ACC112 (cell line): ENCODE measurements around the gene TGIF1.

Experiments used
- H2AFZ ChIP-seq: fragments of 200-600 bp; sonication (generic); one replicate; pipeline ENCODE4 v1.6.0; 2017; ENCODE audit warnings: antibody characterized with exemption, low read length; ENCODE audit not compliant: unreplicated experiment
- H3K27ac ChIP-seq: fragments of 200-600 bp; sonication (generic); 2 replicates; pipeline ENCODE4 v1.5.1; 2014; ENCODE audit warnings: low read depth, mild to moderate bottlenecking, antibody characterized with exemption, low read length, moderate library complexity
- H3K27me3 ChIP-seq: fragments of 200-600 bp; sonication (generic); 2 replicates; pipeline ENCODE4 v1.6.1; 2014; ENCODE audit warnings: mild to moderate bottlenecking, antibody characterized with exemption, low read length, moderate library complexity, mixed read lengths; ENCODE audit not compliant: insufficient read depth
- H3K36me3 ChIP-seq: fragments of 200-600 bp; sonication (generic); 2 replicates; pipeline ENCODE4 v1.6.1; 2016; ENCODE audit warnings: mild to moderate bottlenecking, antibody characterized with exemption, low read length, moderate library complexity, mixed read lengths; ENCODE audit not compliant: insufficient read depth
- H3K4me1 ChIP-seq: fragments of 200-600 bp; sonication (generic); one replicate; pipeline ENCODE4 v1.6.1; 2016; ENCODE audit warnings: low read length, mixed read lengths; ENCODE audit not compliant: insufficient read depth, unreplicated experiment, control insufficient read depth
- H3K4me3 ChIP-seq: fragments of 200-600 bp; sonication (generic); 2 replicates; pipeline ENCODE4 v1.5.1; 2014; ENCODE audit warnings: mild to moderate bottlenecking, low read depth, low read length
- H3K79me2 ChIP-seq: fragments of 200-600 bp; sonication (generic); one replicate; pipeline ENCODE4 v1.6.0; 2016; ENCODE audit warnings: low read length; ENCODE audit not compliant: control insufficient read depth, unreplicated experiment, insufficient read depth

Gene TGIF1

DNA sequence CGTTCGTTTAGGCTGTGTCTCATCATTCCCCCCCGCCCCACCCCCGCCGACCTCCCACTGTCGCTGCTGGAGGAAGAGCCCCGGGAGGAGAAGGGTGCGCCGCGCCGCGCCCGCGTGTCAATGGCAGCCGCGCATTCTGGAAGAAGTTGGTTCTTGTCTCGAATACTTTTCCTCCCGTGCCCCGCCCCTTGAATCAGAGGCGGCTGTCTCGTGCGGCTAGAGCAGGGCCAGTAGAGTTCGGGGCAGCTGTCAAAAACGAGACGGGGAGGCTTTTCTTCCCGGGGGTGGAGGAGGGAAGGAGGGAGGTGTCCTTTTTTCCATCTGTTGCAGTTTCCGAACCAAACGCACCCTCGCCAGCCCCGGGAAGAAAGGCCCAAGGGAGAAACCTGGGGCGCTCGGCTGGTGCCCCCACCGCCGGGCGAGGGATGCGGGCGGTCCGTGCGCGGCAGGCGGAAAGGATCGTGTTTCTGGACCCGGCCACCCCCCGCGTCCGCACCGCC is 410 bp upstream of the TGIF1 start:
- H3K79me2 ChIP-seq: peaks cover 50% of the 10 kb centered on the region

DNA sequence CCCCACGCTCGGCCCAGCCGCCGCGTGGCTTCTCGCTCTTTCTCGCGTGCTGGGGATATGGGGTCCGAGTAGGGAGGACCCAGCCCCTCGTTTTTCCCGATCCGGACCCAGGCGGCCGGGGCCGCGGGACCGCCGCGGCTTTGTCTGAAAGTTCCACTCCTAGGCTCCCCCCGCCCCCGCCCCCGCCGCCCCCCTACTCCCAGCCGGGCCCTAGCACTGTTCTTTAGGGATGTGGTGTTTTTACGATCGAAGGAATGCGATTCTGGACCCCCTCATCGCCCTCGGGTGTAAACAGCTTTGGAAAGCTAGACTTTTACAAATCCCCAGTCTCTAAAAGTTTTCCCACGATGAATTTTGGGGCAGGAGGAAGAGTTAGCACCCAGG is 819 bp downstream of the TGIF1 start:
- Histone ChIP-seq H3K27me3 (no peaks in the 10 kb centered on the region), H3K4me1 (peaks cover 23% of the 10 kb centered on the region), H3K27ac (peak overlapping the region; percentile 99), H2AFZ (no peak overlapping the region), H3K4me3 (peak overlapping the region; percentile 96), H3K36me3 (peaks cover 5% of the 10 kb centered on the region; the same call in 1 of the 2 replicates), H3K79me2 (peaks cover 62% of the 10 kb centered on the region)

More for the DNA sequence above, 410 bp upstream of the TGIF1 start:
- Histone ChIP-seq H3K27ac (peak overlapping the region; percentile 99), H3K4me1 (peaks cover 14% of the 10 kb centered on the region), H3K4me3 (peak overlapping the region; percentile 96), H2AFZ (no peak overlapping the region), H3K27me3 (no peaks in the 10 kb centered on the region), H3K36me3 (no peaks in the 10 kb centered on the region)

GRCh38 chr18:3451183-3451988 is 1.4 kb downstream of the TGIF1 start:
- H2AFZ ChIP-seq: no peak overlapping the region
- H3K4me3 ChIP-seq: peak overlapping the region; percentile 96
- no peaks in the 10 kb centered on the region for H3K27me3 ChIP-seq
- peak overlapping the region; percentile 99 for H3K27ac ChIP-seq
- peaks cover 11% of the 10 kb centered on the region for H3K36me3 ChIP-seq
- H3K4me1 ChIP-seq: peaks cover 23% of the 10 kb centered on the region
- peaks cover 68% of the 10 kb centered on the region for H3K79me2 ChIP-seq

GRCh38 chr18:3451989-3452749 is 2.2 kb downstream of the TGIF1 start:
- Histone ChIP-seq H3K79me2 (peaks cover 76% of the 10 kb centered on the region), H3K27me3 (no peaks in the 10 kb centered on the region), H3K27ac (peak overlapping the region; percentile 99), H3K36me3 (peaks cover 19% of the 10 kb centered on the region), H3K4me3 (peak overlapping the region; percentile 96), H3K4me1 (peaks cover 20% of the 10 kb centered on the region), H2AFZ (no peak overlapping the region)

- Histone ChIP-seq H3K36me3 (peaks cover 25% of the 10 kb centered on the region), H3K4me1 (peaks cover 20% of the 10 kb centered on the region), H3K4me3 (peak overlapping the region; percentile 96), H2AFZ (no peak overlapping the region), H3K79me2 (peaks cover 82% of the 10 kb centered on the region), H3K27me3 (no peaks in the 10 kb centered on the region), H3K27ac (peak overlapping the region; percentile 99)
Measured at GRCh38 chr18:3452750-3453539, 3.0 kb downstream of the TGIF1 start.

DNA sequence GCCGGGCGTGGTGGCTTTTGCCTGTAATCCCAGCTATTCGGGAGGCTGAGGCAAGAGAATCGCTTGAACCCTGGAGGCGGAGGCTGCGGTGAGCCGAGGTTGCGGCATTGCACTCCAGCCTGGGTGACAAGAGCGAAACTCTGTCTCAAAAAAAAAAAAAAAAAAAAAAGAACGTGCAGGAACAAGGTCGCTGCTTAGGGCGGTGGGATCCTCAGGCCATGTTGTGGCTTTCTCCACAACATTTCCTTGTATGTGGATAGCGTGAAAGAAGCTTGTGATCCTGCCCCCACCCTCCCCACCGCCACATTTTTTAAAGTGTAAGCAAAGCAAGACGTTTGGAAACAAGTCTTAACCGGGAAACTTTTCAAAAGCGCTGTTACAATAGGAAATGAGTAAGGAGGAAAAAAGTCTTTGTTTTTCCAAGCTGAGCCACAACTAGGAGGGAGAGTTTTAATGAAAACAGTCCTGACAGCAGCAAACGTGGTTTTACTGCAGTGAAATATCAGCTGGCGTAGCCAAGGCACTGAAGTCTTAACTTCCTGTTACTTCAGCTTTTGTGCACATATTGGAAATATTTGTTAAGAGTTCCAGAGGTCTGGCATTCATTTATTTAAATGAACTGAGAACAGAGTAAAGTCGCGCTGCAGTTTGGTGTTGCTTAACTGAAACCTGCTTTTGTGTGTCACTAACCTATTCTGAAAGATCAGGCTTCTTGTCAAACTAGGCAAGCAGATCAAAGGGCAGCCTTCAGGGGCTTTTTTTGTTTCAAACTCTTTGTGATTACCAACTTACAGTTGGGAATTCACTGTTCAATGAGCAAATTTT is 3.8 kb downstream of the TGIF1 start:
- Histone ChIP-seq H3K79me2 (peaks cover 83% of the 10 kb centered on the region), H3K4me1 (peaks cover 28% of the 10 kb centered on the region), H3K36me3 (peaks cover 33% of the 10 kb centered on the region), H2AFZ (no peak overlapping the region), H3K27me3 (no peaks in the 10 kb centered on the region), H3K27ac (peak overlapping the region; percentile 99), H3K4me3 (peak overlapping the region; percentile 96)

DNA sequence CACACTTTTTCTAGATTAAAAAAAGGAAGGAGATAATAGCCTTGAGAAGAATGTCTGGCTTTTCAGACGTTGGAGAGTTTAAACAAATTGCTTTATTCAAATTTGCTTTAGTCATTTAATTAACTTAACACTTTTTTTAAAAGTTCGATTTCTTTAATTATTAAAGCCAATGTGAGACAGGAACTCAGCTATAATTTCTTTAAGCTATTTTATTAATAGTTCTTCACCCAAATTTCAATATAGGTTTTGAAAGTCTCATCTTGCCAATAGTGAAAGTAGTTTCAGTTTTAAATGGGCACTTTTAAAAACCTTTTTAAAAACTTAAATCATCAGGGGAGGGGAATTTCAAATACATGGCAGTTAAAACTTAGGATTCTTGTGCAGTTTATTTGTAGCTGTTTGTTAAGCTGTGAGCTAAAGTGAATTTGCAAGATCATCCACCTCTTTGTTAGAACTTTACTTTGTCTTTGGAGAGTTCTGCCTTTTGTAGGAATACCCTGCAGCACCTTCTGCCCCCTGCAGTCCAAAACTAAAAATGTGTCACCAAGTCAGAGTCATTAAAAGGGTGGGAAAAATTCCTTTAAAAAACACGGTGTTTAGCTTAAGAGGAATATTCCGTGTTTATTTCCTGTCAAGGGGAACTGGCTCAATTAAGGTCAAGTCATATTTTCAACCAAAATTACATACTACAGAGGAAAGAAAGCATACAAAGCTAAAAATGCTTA is 4.6 kb downstream of the TGIF1 start:
- Histone ChIP-seq H3K4me3 (peak overlapping the region; percentile 96), H3K27me3 (no peaks in the 10 kb centered on the region), H3K79me2 (peaks cover 80% of the 10 kb centered on the region), H3K4me1 (peaks cover 35% of the 10 kb centered on the region), H3K27ac (peak overlapping the region; percentile 99), H2AFZ (no peak overlapping the region), H3K36me3 (peaks cover 40% of the 10 kb centered on the region)

DNA sequence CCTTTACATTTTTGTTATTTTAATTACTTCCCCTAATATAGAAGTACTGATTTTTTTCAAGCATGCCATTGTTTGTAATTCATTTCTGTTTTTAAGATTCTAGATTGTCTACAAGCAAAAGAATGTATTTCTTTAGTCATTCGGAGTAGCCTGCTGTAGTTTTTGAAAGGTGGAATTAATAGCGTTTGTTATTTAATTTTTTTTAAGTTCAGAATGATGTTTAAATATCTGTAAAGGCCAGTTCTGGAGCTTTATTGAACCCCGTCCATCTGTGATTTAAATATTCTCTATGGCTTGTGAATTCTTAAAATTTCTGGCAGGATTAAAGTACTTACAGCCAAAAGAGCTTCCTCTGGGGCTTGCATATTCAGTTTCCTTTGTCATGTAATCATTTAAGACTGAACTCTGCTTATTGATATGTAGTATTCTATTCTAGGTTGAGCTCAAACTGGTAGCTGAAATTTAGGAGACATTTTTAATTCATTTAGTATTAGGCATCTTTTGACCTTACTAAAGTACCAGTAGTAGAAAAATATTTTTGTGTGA is 5.2 kb downstream of the TGIF1 start:
- H3K4me3 ChIP-seq: peak overlapping the region; percentile 96
- H2AFZ ChIP-seq: no peak overlapping the region
- peaks cover 78% of the 10 kb centered on the region for H3K79me2 ChIP-seq
- H3K27ac ChIP-seq: peak overlapping the region; percentile 99
- peaks cover 39% of the 10 kb centered on the region for H3K4me1 ChIP-seq
- H3K36me3 ChIP-seq: peaks cover 44% of the 10 kb centered on the region
- H3K27me3 ChIP-seq: no peaks in the 10 kb centered on the region
